MM.1S (cell line): Measurements from ENCODE around the gene SSBP3.

Source experiments
- DNase-seq: peaks from one replicate; pipeline ENCODE4 v3.0.0-alpha.2; 2015
- H2AFZ ChIP-seq: fragments of 300-600 bp; sonication (generic); 2 replicates; pipeline ENCODE4 v1.6.0; 2016; ENCODE audit warnings: antibody characterized with exemption, low read length
- H3F3A ChIP-seq: fragments of 300-600 bp; sonication (generic); 2 replicates; pipeline ENCODE4 v1.6.1; 2016; ENCODE audit warnings: mild to moderate bottlenecking, antibody characterized with exemption, low read length, moderate library complexity, mixed read lengths; ENCODE audit not compliant: insufficient read depth
- H3K27ac ChIP-seq: fragments of 300-600 bp; sonication (generic); 2 replicates; pipeline ENCODE4 v1.5.1; 2016; ENCODE audit warnings: mild to moderate bottlenecking, low read length
- H3K27me3 ChIP-seq: fragments of 300-600 bp; sonication (generic); replicated peaks from 2 replicates; pipeline ENCODE4 v1.6.0; 2016; ENCODE audit warnings: low read length; ENCODE audit not compliant: insufficient read depth
- H3K36me3 ChIP-seq: fragments of 300-600 bp; sonication (generic); replicated peaks from 2 replicates; pipeline ENCODE4 v1.6.1; 2016; ENCODE audit warnings: mild to moderate bottlenecking, low read length, mixed read lengths; ENCODE audit not compliant: insufficient read depth
- H3K4me1 ChIP-seq: fragments of 300-600 bp; sonication (generic); 2 replicates; pipeline ENCODE4 v1.6.1; 2016; ENCODE audit warnings: low read length, mixed read lengths
- H3K4me2 ChIP-seq: fragments of 300-600 bp; sonication (generic); 2 replicates; pipeline ENCODE4 v1.6.0; 2016; ENCODE audit warnings: low read depth, low read length
- H3K4me3 ChIP-seq: fragments of 300-600 bp; sonication (generic); 2 replicates; pipeline ENCODE4 v1.5.1; 2016; ENCODE audit warnings: low read length, mixed read lengths
- H3K79me2 ChIP-seq: fragments of 300-600 bp; sonication (generic); 2 replicates; pipeline ENCODE4 v1.6.1; 2016; ENCODE audit warnings: mixed run types, low read length, mixed read lengths
- H3K9ac ChIP-seq: fragments of 300-600 bp; sonication (generic); 2 replicates; pipeline ENCODE4 v1.6.1; 2016; ENCODE audit warnings: low read length, mixed read lengths
- H3K9me2 ChIP-seq: fragments of 300-600 bp; sonication (generic); replicated peaks from 2 replicates; pipeline ENCODE4 v1.6.1; 2016; ENCODE audit warnings: mild to moderate bottlenecking, low read length, mixed read lengths; ENCODE audit not compliant: insufficient read depth
- H3K9me3 ChIP-seq: fragments of 300-600 bp; sonication (generic); replicated peaks from 2 replicates; pipeline ENCODE4 v1.6.1; 2016; ENCODE audit warnings: mild to moderate bottlenecking, low read length, mixed read lengths; ENCODE audit not compliant: insufficient read depth
- H4K20me1 ChIP-seq: fragments of 300-600 bp; sonication (generic); 2 replicates; pipeline ENCODE4 v1.6.1; 2016; ENCODE audit warnings: mild to moderate bottlenecking, low read length, moderate library complexity, mixed read lengths; ENCODE audit not compliant: insufficient read depth
- CTCF ChIP-seq: fragments of 300-600 bp; sonication (generic); IDR thresholded peaks from 2 replicates; pipeline ENCODE4 v1.5.1; 2016; ENCODE audit warnings: antibody characterized with exemption, low read length, mixed read lengths
- EZH2 ChIP-seq: fragments of 300-600 bp; sonication (generic); optimal IDR thresholded peaks from 2 replicates; pipeline ENCODE3; 2017; ENCODE audit warnings: low read depth, mild to moderate bottlenecking, antibody characterized with exemption, low read length, mixed read lengths
- EZH2phosphoT487 ChIP-seq: fragments of 300-600 bp; sonication (generic); IDR thresholded peaks from 2 replicates; pipeline ENCODE4 v1.6.1; 2018; ENCODE audit warnings: antibody characterized with exemption, low read length

The SSBP3 gene

GRCh38 chr1:54413732-54414131, 7.5 kb upstream of the SSBP3 start:
- TF ChIP-seq EZH2: no peak
- no peak for TF ChIP-seq CTCF
- TF ChIP-seq EZH2phosphoT487: no peak
- no peak overlapping the region for H3K4me2 ChIP-seq
- no peaks in the 10 kb centered on the region; the same call in none of the 2 replicates for H3K27me3 ChIP-seq
- no peak overlapping the region for H3K4me3 ChIP-seq
- no peak overlapping the region for H2AFZ ChIP-seq
- H4K20me1 ChIP-seq: no peaks in the 10 kb centered on the region
- H3K9me3 ChIP-seq: no peaks in the 10 kb centered on the region
- H3K9ac ChIP-seq: no peak overlapping the region
- H3F3A ChIP-seq: 0 out of 2 replicates have a peak, but pooled peaks cover 7% of the 10 kb centered on the region
- no peaks in the 10 kb centered on the region for H3K79me2 ChIP-seq
- H3K4me1 ChIP-seq: peaks cover 13% of the 10 kb centered on the region
- no peaks in the 10 kb centered on the region for H3K36me3 ChIP-seq
- DNase-seq: no peak
- no peaks in the 10 kb centered on the region for H3K9me2 ChIP-seq
- H3K27ac ChIP-seq: no peak overlapping the region

GRCh38 chr1:54413295-54413694, 7.1 kb upstream of the SSBP3 start:
- no peaks in the 10 kb centered on the region for H3K79me2 ChIP-seq
- no peak overlapping the region for H3K4me3 ChIP-seq
- no peak for DNase-seq
- no peaks in the 10 kb centered on the region for H3K9me2 ChIP-seq
- no peak overlapping the region for H2AFZ ChIP-seq
- peaks cover 11% of the 10 kb centered on the region; the same call in 1 of the 2 replicates for H3F3A ChIP-seq
- peaks cover 17% of the 10 kb centered on the region for H3K4me1 ChIP-seq
- no peaks in the 10 kb centered on the region for H4K20me1 ChIP-seq
- no peak overlapping the region for H3K4me2 ChIP-seq
- H3K27ac ChIP-seq: no peak overlapping the region
- no peaks in the 10 kb centered on the region for H3K36me3 ChIP-seq
- no peak overlapping the region for H3K9ac ChIP-seq
- no peak for TF ChIP-seq EZH2
- TF ChIP-seq CTCF: no peak
- TF ChIP-seq EZH2phosphoT487: no peak
- H3K9me3 ChIP-seq: no peaks in the 10 kb centered on the region
- H3K27me3 ChIP-seq: no peaks in the 10 kb centered on the region; the same call in none of the 2 replicates

- Histone ChIP-seq H3K4me2 (no peak overlapping the region), H3K27ac (no peak overlapping the region), H4K20me1 (no peaks in the 10 kb centered on the region), H3K9me2 (no peaks in the 10 kb centered on the region), H3K4me1 (peaks cover 24% of the 10 kb centered on the region), H3K79me2 (peaks cover 1% of the 10 kb centered on the region), H3K9me3 (no peaks in the 10 kb centered on the region), H3K36me3 (no peaks in the 10 kb centered on the region), H3K27me3 (no peaks in the 10 kb centered on the region; the same call in 1 of the 2 replicates), H3K4me3 (no peak overlapping the region), H3K9ac (no peak overlapping the region), H2AFZ (no peak overlapping the region), H3F3A (peaks cover 24% of the 10 kb centered on the region)
- DNase-seq: no peak
- TF ChIP-seq EZH2phosphoT487: no peak
- no peak for TF ChIP-seq EZH2
- no peak for TF ChIP-seq CTCF
Measured at GRCh38 chr1:54410359-54410758, 4.2 kb upstream of the SSBP3 start.
